Lung (tissue), 12 donors: ENCODE data around the gene HJV. TPM values are rescaled to one million over a fixed set of nuclear protein-coding genes. Genes with fewer than 3 reads are reported as not detected.

Experiments used
- ATAC-seq: fragments of 200-7000 bp; cut with Tn5 transposase; one replicate; pipeline ENCODE4 v1.9.1; 2020; ENCODE audit warnings: moderate number of reproducible peaks; ENCODE audit not compliant: insufficient read depth, low FRiP score
- DNase-seq, 3 donors: peaks; one replicate each; pipeline ENCODE4 v3.0.0-alpha.2; 2013 to 2017
- H3K27ac ChIP-seq, 2 donors: one replicate each; pipeline ENCODE4 v1.5.1; 2013; ENCODE audit warnings: mild to moderate bottlenecking in 2 of 2, moderate library complexity in 2 of 2, control low read depth in 1 of 2, inconsistent platforms in 1 of 2, low read depth in 1 of 2, low read length in 1 of 2
- H3K27me3 ChIP-seq, 3 donors: one replicate each; pipeline ENCODE4 v1.5.1; 2013; ENCODE audit warnings: low read length in 2 of 3; ENCODE audit not compliant: control insufficient read depth in 3 of 3, insufficient read depth in 3 of 3
- H3K36me3 ChIP-seq, 4 donors: one replicate each; pipeline ENCODE4 v1.5.1; 2013; ENCODE audit warnings: low read length in 4 of 4, mild to moderate bottlenecking in 1 of 4, moderate library complexity in 1 of 4; ENCODE audit not compliant: control insufficient read depth in 4 of 4, insufficient read depth in 4 of 4
- H3K4me1 ChIP-seq, 5 donors: one replicate each; pipeline ENCODE4 v1.5.1; 2013; ENCODE audit warnings: low read length in 5 of 5, mild to moderate bottlenecking in 2 of 5, moderate library complexity in 1 of 5; ENCODE audit not compliant: control insufficient read depth in 5 of 5, insufficient read depth in 5 of 5
- H3K4me3 ChIP-seq: one replicate; pipeline ENCODE4 v1.5.1; 2013; ENCODE audit warnings: mild to moderate bottlenecking, control low read depth, moderate library complexity
- H3K9ac ChIP-seq, 2 donors: one replicate each; pipeline ENCODE4 v1.5.1; 2013; ENCODE audit warnings: low read length in 2 of 2, control low read depth in 1 of 2; ENCODE audit not compliant: insufficient read depth in 1 of 2
- H3K9me3 ChIP-seq, 4 donors: one replicate each; pipeline ENCODE4 v1.5.1; 2013; ENCODE audit warnings: low read length in 3 of 4, mild to moderate bottlenecking in 1 of 4, moderate library complexity in 1 of 4; ENCODE audit not compliant: control insufficient read depth in 4 of 4, insufficient read depth in 3 of 4
- WGBS, 2 donors: extraction: QIAGEN DNeasy Blood & Tissue Kit; methylation state at CpG; one replicate each; pipeline ENCODE4 v1.1.7; 2013; 5-methylcytosine and 5-hydroxymethylcytosine counted together
- polyA plus RNA-seq, 2 donors: library from polyadenylated mRNA; stranded (reverse); fragments of 200-250 nt; gene quantifications; one replicate each; pipeline ENCODE4 v1.2.1, GENCODE V29; 2013
- total RNA-seq, 2 donors: library from RNA; depleted of rRNA in 1 of 2; stranded (reverse); fragments of >200 nt in 1 of 2; gene quantifications; one replicate each; pipeline ENCODE4 v1.2.1, GENCODE V29; 2014 to 2021
- TF ChIP-seq, protein P1 (sequence below): IDR thresholded peaks from 2 replicates; pipeline ENCODE4 v1.5.1; 2012; ENCODE audit warnings: mild to moderate bottlenecking; ENCODE audit errors: control extremely low read depth, extremely low read depth
- donor health status: control.
- donor health status: control.
- donor health status: Bipolar disorder and iron deficiency.
- donor health status: healthy.
- donor health status: DM: yes; HTN: yes; CAD: no.

The HJV gene
- total and polyA plus RNA-seq, 4 donors: not detected

DNA sequence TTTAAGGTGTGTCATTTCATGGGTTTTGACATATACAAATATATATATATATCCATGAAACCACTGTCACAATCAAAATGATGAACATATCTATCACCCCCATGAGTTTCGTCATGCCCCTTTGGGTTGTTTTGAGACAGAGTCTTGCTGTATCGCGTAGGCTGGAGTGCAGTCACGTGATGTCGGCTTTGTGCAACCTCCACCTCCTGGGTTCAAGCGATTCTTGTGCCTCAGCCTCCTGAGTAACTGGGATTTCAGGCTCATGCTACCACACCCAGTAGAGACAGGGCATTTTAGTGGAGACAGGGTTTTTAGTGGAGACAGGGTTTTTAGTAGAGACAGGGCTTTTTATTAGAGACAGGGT is 8.0 kb downstream of the HJV start:
- no peak for DNase-seq
- 67 to 79% methylated on average over 6 of the region's 6 CpGs for WGBS, 2 donors
- no peak for ATAC-seq
- H3K27me3 ChIP-seq: peaks cover 0 to 13% (median 11%) of the 10 kb centered on the region in 3 donors
- H3K36me3 ChIP-seq: no peaks in the 10 kb centered on the region
- no peak overlapping the region for H3K9ac ChIP-seq
- TF ChIP-seq, protein P1, sequence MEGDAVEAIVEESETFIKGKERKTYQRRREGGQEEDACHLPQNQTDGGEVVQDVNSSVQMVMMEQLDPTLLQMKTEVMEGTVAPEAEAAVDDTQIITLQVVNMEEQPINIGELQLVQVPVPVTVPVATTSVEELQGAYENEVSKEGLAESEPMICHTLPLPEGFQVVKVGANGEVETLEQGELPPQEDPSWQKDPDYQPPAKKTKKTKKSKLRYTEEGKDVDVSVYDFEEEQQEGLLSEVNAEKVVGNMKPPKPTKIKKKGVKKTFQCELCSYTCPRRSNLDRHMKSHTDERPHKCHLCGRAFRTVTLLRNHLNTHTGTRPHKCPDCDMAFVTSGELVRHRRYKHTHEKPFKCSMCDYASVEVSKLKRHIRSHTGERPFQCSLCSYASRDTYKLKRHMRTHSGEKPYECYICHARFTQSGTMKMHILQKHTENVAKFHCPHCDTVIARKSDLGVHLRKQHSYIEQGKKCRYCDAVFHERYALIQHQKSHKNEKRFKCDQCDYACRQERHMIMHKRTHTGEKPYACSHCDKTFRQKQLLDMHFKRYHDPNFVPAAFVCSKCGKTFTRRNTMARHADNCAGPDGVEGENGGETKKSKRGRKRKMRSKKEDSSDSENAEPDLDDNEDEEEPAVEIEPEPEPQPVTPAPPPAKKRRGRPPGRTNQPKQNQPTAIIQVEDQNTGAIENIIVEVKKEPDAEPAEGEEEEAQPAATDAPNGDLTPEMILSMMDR: no peak
- H3K4me3 ChIP-seq: no peak overlapping the region
- peaks cover 0 to 5% (median 0%) of the 10 kb centered on the region in 5 donors for H3K4me1 ChIP-seq
- H3K27ac ChIP-seq: peak overlapping the region in 1 of 2 donors; percentile 28
- H3K9me3 ChIP-seq: no peaks in the 10 kb centered on the region

DNA sequence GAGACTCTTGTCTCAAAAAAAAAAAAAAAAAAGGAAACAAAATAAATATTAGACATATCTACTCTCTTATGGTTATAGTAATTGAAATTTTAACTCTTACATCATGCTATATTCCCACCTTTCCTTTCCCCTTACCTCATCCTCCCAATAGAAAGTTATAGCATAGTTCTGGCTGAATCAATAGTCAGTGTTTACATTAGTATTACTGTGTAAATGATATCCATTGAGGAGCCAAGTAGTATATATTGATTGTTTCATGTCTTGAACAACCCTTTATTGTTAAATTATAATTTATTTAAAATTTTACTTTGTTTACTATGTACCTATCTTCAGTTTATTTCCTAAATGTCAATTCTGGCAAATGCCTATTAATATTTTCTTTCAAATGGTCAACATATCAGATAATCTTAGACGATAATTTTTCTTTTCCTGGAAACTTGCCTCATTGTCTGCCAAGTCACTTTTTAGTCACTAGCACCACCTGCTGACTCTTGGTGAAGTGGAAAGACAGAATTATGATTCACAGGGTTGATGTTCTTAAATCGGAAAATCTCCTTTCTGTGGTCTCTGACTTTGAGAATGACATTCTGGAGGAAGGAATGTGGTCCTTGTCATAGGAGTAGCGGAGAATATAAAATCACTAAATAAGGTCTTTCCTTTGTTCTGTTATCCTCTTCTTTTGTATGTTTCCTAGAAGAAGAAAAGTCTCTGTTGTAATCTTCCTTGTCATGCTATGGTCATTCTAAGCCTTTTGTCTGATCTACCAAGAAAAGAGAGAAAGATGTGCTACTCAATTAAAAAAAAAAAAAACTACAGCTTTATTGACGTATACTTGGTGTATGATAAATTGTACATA is 8.6 kb downstream of the HJV start:
- peaks cover 0 to 5% (median 0%) of the 10 kb centered on the region in 5 donors for H3K4me1 ChIP-seq
- peaks cover 0 to 7% (median 5%) of the 10 kb centered on the region in 3 donors for H3K27me3 ChIP-seq
- WGBS, 2 donors: 2 to 10% methylated on average over 4 of the region's 4 CpGs
- TF ChIP-seq, protein P1: peak; percentile 91
- no peaks in the 10 kb centered on the region for H3K36me3 ChIP-seq
- no peak overlapping the region for H3K27ac ChIP-seq
- H3K9ac ChIP-seq: no peak overlapping the region
- DNase-seq (peak; percentile 35 to 87 (median 85)), ATAC-seq (peak; percentile 15)
- H3K9me3 ChIP-seq: no peaks in the 10 kb centered on the region
- H3K4me3 ChIP-seq: no peak overlapping the region

DNA sequence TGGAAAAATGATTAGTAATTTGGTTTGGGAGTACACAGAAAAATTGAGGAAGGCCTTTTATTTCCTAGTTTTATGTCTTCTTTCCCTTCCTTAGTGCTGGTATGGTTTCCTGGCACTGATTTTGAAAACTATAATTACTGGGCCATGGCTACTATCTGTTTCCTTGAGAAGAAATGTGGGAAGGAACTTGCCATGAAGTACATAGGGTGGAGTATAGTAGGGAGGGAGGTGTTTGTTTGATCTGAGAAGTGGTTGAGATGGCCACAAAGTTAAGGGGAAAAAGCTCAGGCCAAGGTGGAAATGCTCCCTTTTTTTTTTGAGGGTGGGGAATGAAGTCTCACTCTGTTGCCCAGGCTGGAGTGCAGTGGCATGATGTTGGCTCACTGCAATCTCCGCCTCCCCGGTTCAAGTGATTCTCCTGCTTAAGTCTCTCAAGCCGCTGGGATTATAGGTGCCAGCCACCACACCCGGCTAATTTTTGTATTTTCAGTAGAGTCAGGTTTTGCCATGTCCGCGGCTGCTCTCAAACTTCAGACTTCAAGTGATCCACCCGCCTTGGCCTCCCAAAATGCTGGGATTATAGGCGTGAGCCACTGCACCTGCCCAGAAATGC is 11.3 kb downstream of the HJV start:
- no peak overlapping the region for H3K4me3 ChIP-seq
- peak overlapping the region; percentile 33 to 43 for H3K27ac ChIP-seq

More for the DNA sequence above, 11.3 kb downstream of the HJV start:
- peaks cover 0 to 4% (median 3%) of the 10 kb centered on the region in 3 donors for H3K27me3 ChIP-seq
- H3K9ac ChIP-seq: no peak overlapping the region
- TF ChIP-seq, protein P1: no peak
- 61 to 84% methylated on average over 8 of the region's 8 CpGs for WGBS, 2 donors
- peaks cover 0 to 8% (median 1%) of the 10 kb centered on the region in 5 donors for H3K4me1 ChIP-seq
- H3K36me3 ChIP-seq: no peaks in the 10 kb centered on the region
- DNase-seq (no peak), ATAC-seq (peak; percentile 46)
- no peaks in the 10 kb centered on the region for H3K9me3 ChIP-seq
